ENCODE measurements around the gene OLIG3.

GRCh38 chr6:137496368-137496767 is 2.2 kb upstream of the OLIG3 start:
- no peak for TF ChIP-seq EZH2phosphoT487 (IDR thresholded peaks at IDR 0.05; ENCODE audit: borderline replicate concordance)
- TF ChIP-seq, protein P1, sequence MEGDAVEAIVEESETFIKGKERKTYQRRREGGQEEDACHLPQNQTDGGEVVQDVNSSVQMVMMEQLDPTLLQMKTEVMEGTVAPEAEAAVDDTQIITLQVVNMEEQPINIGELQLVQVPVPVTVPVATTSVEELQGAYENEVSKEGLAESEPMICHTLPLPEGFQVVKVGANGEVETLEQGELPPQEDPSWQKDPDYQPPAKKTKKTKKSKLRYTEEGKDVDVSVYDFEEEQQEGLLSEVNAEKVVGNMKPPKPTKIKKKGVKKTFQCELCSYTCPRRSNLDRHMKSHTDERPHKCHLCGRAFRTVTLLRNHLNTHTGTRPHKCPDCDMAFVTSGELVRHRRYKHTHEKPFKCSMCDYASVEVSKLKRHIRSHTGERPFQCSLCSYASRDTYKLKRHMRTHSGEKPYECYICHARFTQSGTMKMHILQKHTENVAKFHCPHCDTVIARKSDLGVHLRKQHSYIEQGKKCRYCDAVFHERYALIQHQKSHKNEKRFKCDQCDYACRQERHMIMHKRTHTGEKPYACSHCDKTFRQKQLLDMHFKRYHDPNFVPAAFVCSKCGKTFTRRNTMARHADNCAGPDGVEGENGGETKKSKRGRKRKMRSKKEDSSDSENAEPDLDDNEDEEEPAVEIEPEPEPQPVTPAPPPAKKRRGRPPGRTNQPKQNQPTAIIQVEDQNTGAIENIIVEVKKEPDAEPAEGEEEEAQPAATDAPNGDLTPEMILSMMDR (conservative IDR thresholded peaks at IDR 0.05; ENCODE audit: low read length) = no peak

Measured in Loucy (cell line).